GM12891 (cell line): Measurements from ENCODE around the gene DKK1.

Experiments
- DNase-seq: peaks from one replicate; pipeline ENCODE4 v3.0.0; 2011; ENCODE audit warnings: low spot score; ENCODE audit not compliant: insufficient read length
- FAIRE-seq: peaks from 2 replicates; lab custom pipeline; 2011; peaks lifted over from hg19 to GRCh38; lab: Jason Lieb, UNC
- PAX5 ChIP-seq: IDR thresholded peaks from 2 replicates; pipeline ENCODE4 v1.6.1; 2011; ENCODE audit warnings: low read length, moderate library complexity, mild to moderate bottlenecking; ENCODE audit not compliant: insufficient read depth, severe bottlenecking
- POLR2A ChIP-seq: IDR thresholded peaks from 2 replicates; pipeline ENCODE4 v1.6.1; 2011; ENCODE audit warnings: low read depth, low read length, control low read depth
- POLR2AphosphoS5 ChIP-seq: IDR thresholded peaks from 2 replicates; pipeline ENCODE4 v1.6.1; 2011; ENCODE audit warnings: low read depth, low read length, control low read depth
- POU2F2 ChIP-seq: IDR thresholded peaks from 2 replicates; pipeline ENCODE4 v1.6.1; 2011; ENCODE audit warnings: low read depth, mild to moderate bottlenecking, control low read depth, low read length, moderate library complexity
- SPI1 ChIP-seq: IDR thresholded peaks from 2 replicates; pipeline ENCODE4 v1.6.1; 2011; ENCODE audit warnings: low read depth, low read length, control low read depth
- TAF1 ChIP-seq: IDR thresholded peaks from 2 replicates; pipeline ENCODE4 v1.6.1; 2011; ENCODE audit warnings: low read depth, low read length, control low read depth

Gene DKK1

DNA sequence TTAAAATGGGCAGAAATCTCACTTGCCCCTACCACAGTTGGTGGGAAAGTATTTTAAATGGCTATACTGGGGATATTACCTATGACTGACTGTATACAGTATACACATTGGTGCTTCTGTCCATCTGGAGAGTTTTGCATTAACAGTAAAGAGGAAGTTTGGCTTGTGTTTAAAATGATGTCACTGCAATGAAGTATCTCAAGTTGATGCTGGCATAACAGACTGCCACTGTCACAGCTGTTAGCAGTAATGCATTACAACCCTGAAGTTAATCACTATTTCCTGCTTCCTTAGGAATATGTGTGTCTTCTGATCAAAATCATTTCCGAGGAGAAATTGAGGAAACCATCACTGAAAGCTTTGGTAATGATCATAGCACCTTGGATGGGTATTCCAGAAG lies 1.9 kb downstream of the DKK1 start:
- no peak for TF ChIP-seq TAF1
- no peak for TF ChIP-seq POLR2AphosphoS5
- no peak for TF ChIP-seq PAX5
- no peak for TF ChIP-seq SPI1
- no peak for TF ChIP-seq POLR2A
- TF ChIP-seq POU2F2 = no peak
- FAIRE-seq (no peak), DNase-seq (no peak)

DNA sequence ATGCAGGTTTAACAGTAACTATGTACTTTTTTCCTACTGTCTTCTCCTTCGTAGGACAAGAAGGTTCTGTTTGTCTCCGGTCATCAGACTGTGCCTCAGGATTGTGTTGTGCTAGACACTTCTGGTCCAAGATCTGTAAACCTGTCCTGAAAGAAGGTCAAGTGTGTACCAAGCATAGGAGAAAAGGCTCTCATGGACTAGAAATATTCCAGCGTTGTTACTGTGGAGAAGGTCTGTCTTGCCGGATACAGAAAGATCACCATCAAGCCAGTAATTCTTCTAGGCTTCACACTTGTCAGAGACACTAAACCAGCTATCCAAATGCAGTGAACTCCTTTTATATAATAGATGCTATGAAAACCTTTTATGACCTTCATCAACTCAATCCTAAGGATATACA lies 2.4 kb downstream of the DKK1 start:
- FAIRE-seq = no peak

DNA sequence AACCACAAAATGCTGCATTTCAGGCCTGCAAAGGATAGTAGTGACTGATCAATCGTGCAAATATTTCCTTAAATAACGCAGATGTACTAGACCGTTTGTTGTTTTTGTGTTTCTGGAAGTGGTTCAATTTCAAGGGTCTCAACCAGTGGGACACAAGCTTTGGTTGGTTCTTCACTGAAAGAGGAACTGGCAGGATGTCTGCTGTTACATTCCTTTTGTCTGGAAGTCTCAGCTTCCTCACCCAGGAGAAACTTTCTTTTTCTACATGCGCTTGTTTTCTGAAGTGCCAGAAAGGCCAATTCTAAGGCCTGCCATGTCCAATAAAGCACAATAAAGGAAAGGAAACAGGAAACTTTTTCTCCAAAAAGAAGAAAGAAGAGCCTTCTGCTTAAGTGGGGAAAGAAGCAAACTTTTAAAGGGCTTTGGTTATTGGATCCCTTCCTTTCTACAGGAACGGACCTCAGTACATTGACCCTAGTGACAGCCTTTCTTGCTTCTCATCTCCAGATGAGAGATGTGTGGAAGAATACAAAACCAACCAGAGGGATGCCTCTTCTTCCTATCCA lies 4.1 kb downstream of the DKK1 start:
- FAIRE-seq (no peak), DNase-seq (no peak)
- TF ChIP-seq POLR2A = no peak
- TF ChIP-seq TAF1 = no peak
- TF ChIP-seq PAX5 = no peak

More for the DNA sequence above, 2.4 kb downstream of the DKK1 start:
- DNase-seq = no peak
- no peak for TF ChIP-seq TAF1
- TF ChIP-seq POLR2AphosphoS5 = no peak
- TF ChIP-seq PAX5 = no peak
- TF ChIP-seq POU2F2 = no peak
- no peak for TF ChIP-seq POLR2A
- no peak for TF ChIP-seq SPI1

DNA sequence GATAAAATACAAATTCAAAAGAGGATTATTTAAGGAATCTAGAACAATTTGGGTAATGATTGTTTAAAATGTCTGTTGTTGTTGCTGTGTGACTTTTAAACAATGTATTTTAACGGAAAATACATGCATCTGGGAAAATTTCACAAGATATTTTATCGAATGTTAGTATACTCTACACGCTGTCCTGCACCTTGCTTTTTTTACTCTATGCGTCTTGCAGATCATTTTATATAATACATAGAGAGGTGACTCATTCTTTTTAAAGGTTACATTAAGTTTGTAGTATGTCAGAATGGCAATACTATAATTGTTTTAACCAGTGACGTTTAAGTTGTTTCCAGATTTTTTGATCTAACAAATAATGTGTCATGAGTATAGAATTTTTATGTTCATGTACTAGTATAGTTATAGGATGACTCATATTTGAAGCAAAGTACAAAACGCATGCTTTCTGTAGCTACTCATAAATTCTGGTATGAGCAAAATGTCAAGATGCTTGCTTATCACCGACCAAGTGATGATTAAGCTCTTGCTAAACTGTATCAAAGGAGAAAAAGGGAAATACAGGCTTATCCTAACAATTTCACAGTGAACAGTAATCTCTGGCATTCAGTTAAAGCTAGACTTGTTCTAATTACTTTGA lies 4.9 kb downstream of the DKK1 start:
- FAIRE-seq = no peak
- TF ChIP-seq POLR2AphosphoS5 = no peak
- TF ChIP-seq POLR2A = no peak
- no peak for TF ChIP-seq SPI1
- TF ChIP-seq POU2F2 = no peak
- TF ChIP-seq PAX5 = no peak
- no peak for DNase-seq

DNA sequence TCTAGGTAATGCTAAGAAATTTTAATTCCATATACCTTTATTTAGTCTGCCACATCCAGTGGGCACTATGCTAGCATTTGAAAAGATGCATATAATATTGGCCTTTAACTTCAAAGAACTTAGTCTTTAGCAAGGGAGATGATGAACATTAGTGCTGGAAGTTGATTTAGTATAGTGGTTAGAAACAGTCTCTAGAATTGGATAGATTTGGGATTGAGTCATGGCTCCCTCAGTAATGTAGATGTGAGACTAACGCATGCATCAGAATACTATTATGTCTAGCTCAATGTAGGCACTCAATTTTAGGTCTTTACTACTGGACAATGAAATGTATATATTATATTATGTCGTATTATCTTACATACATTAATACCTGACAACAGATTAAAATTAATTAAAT lies 5.8 kb downstream of the DKK1 start:
- no peak for DNase-seq
- no peak for FAIRE-seq
- TF ChIP-seq TAF1 (no peak), SPI1 (no peak), POU2F2 (no peak), POLR2A (no peak), POLR2AphosphoS5 (no peak), PAX5 (no peak)

DNA sequence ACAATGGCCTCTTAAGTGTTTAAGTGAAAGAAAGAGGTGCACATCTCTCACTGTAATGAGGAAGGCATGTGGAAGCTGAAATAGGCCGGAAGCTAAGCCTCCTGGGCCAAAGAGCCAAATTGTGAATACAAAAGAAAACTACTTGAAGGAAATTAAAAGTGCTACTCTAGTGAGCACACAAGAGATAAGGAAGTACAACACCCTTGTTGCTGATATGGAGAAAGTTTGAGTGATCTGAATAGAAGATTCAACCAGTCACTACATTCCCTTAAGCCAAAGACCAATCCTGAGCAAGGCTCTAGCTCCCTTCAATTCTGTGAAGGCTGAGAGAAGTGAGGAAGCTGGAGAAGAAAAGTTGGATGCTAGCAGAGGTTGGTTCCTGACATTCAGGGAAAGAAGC lies 8.2 kb downstream of the DKK1 start:
- FAIRE-seq (no peak), DNase-seq (no peak)
- TF ChIP-seq POLR2AphosphoS5 (no peak), POU2F2 (no peak), PAX5 (no peak), POLR2A (no peak), SPI1 (no peak), TAF1 (no peak)

DNA sequence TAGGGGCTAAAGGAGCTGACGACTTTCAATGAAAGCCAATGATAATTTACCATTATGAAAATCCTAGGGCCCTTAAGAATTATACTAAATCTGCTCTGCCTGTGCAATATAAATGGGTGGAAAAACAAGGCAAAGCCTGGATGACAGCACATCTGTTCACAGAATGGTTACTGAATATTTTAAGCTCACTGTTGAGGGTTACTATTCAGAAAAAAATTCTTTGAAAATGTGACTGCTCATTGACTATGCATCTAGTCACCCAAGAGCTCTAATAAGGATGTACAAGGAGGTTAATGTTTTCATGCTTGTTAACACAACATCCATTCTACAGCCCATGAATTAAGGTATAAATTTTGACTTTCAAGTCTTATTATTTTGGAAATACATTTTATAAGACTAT lies 8.9 kb downstream of the DKK1 start:
- TF ChIP-seq POLR2A (no peak), POLR2AphosphoS5 (no peak), PAX5 (no peak), SPI1 (no peak), POU2F2 (no peak), TAF1 (no peak)
- FAIRE-seq (no peak), DNase-seq (no peak)

DNA sequence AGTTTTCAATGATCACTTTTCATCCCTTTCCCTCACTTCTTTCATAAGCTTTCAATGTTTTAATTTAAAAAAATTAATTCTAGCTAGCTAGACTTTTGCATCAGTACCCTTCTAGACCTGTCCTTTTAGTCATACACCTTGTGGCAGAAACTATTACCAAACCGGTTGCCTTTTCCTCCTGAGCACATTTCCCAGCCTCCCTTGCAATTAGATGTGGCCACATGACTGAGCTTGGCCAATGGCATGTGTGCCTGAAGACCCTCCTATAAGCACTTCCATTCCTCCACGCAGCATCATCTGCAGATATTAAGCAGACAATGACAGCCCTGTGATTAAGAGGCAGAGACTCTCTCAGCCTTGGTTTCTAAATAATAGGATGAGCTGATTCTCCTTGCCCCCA lies 12.3 kb downstream of the DKK1 start:
- DNase-seq (no peak), FAIRE-seq (no peak)
- no peak for TF ChIP-seq PAX5
- TF ChIP-seq SPI1 = no peak
- no peak for TF ChIP-seq TAF1
- TF ChIP-seq POLR2A = no peak

DNA sequence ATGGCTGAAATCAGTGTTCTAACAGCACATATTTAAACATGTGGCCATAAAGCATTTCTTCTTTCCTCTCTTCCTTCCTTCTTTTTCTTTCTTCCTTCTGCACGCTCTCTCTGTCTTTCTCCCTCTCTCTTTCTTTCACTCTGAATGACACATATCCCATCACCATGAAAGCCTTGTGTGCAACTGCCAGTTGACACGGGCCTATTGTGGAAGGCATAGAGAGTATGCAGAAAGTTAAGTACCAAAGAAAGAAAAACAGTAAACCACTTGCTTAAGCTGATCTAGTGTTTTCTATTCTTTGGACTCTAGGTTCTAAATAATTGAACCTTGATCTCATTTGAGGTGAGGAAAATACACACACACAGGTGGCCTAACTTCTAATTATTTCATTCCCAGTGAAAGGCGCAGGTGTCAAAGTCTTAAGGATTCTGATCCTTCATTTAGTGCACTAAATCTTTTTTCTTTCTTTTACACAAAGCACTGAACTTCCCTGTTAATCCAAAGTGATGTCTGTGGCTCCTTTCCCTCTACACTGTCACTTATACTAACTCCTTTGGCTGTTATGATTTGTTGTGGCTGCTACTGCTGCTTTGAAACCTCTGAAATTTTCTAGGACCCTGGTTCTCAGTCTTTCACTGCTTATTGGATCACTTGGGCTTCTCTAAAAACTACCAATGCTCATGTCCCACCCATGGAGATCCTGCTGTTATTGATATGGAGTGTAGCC lies 17.7 kb downstream of the DKK1 start:
- DNase-seq (no peak), FAIRE-seq (no peak)
- TF ChIP-seq POLR2AphosphoS5 (no peak), TAF1 (no peak), POU2F2 (no peak), POLR2A (no peak), PAX5 (no peak), SPI1 (no peak)

DNA sequence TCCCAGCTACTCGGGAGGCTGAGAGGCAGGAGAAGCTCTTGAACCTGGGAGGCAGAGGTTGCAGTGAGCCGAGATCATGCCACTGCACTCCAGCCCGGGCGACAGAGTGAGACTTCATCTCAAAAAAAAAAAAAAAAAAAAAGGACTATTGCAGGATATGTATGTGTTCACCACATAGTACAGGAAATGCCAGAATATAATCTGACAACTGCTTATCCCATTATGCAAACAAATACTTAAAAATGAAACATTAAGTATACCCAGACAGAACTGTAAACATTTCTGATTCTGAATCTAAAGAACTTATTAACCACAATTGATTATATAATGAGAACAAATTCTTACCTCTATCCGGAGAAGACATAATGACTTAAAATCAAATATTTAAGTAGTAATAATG lies 18.7 kb downstream of the DKK1 start:
- DNase-seq (no peak), FAIRE-seq (no peak)
- TF ChIP-seq POU2F2 = no peak
- TF ChIP-seq POLR2AphosphoS5 = no peak
- TF ChIP-seq TAF1 = no peak
- TF ChIP-seq SPI1 = no peak
- no peak for TF ChIP-seq PAX5
- no peak for TF ChIP-seq POLR2A
